GM18868 (cell line): ENCODE data around the gene TRIP4.
"Not testable (repeated sequence)": the region's sequence is repeated elsewhere in the genome, so short reads cannot be mapped to it uniquely, and the experiment has no call there.

Experiments
- ATAC-seq: cut with Tn5 transposase; IDR thresholded peaks from one replicate; pipeline ENCODE4 v1.9.1; 2021; ENCODE audit warnings: mild to moderate bottlenecking, moderate library complexity; ENCODE audit not compliant: unreplicated experiment

TRIP4 gene

DNA sequence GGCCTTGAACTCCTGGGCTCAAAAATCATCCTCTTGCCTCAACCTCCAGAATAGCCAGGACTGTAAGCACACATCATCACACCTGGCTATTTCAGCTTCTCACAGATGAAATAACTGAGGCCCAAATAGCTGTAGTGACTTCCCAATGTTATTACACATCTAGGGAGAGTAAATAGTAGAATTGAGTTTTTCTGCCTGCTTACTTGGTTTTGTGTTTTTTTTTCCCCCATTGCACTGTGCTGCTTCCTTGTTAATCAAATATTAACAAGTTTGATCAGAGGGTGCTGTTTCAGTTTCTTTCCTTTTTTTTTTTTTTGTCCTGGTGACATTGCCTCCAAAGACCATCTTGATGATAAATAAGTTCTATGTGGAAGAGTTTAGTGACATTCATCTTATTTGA is 96.1 kb downstream of the TRIP4 start:
- ATAC-seq = no peak

DNA sequence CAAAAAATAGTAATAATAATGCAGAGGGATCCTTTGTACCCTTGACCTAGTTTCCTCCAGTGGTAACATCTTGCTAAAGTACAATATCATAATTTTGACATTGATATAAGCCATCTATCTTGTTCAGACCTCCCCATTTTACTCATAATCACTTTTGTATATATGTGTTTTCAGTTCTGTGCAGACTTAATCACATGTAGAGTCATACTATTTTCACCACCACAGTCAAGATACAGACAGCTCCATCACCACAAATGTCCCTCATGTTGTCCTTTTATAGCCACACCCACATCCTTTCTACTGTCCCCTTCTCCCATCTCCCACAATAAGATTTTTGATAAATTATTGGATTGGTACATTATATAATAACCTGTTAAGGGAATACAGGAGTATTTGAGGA is 98.2 kb downstream of the TRIP4 start:
- no peak for ATAC-seq

DNA sequence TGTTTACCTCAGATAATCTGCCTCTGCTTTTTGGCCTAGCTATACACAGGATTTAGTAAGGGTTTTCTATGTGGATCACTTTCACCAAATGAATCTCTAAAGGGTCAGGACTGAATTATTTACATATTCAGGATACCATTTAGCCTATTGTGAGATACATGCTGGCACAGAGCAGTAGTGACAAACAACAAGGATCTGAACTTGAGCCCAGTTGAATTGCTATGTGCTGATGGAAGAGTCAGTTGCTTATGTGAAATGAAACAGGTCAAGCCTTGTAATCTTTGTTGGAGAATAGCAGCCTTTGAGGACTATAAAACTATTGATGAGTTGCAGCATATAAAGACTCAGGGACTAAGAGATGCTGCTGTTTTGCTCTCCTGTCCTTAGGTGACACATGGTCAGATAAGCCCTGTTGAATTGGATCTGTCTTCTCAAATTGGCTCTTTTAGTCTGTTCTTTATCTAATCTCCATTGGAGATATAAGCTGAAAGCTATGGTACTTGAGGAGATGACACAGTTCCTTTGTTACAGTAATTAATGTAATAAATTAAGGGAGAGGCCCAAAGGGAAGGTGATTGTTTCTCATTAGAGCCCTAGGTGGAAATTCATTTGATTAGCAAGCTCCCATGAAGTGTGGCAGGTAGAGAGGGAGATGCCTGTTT is 103.1 kb downstream of the TRIP4 start:
- no peak for ATAC-seq

DNA sequence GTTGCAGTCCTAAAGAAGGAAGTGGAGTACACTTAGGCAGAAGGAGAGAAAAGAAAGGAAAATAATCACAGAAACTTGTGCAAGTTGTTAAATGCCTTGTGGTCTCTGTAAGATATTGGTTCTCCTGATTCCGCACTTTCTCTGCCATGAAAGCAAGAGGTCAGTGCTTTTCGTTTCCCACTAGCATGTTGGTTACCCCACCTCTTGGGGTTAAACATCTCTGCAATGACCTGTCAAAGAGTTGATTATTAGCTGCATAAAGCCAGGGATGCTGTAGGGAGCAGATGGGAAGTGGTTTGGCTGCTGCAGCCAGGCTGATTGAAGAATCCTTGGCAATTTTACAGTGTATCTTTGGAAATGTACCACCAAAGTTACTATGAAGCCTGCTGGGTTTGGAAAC is 106.0 kb downstream of the TRIP4 start:
- no peak for ATAC-seq

DNA sequence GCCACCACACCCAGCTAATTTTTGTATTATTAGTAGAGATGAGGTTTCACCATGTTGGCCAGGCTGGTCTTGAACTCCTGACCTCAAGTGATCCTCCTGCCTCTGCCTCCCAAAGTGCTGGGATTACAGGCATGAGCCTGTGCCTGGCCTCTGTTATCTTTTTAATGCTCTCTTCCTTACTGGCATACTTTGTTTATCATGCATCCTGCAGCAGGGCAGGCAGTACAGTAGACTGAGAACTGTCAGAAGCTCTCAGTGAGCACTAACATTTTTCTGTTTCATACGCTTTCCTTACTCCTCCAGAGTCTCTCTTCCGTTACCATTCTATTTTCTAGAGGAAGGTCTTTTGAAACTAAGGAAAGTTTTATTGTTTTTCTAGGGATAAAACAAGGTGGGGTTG is 108.3 kb downstream of the TRIP4 start:
- ATAC-seq = not testable (repeated sequence)

DNA sequence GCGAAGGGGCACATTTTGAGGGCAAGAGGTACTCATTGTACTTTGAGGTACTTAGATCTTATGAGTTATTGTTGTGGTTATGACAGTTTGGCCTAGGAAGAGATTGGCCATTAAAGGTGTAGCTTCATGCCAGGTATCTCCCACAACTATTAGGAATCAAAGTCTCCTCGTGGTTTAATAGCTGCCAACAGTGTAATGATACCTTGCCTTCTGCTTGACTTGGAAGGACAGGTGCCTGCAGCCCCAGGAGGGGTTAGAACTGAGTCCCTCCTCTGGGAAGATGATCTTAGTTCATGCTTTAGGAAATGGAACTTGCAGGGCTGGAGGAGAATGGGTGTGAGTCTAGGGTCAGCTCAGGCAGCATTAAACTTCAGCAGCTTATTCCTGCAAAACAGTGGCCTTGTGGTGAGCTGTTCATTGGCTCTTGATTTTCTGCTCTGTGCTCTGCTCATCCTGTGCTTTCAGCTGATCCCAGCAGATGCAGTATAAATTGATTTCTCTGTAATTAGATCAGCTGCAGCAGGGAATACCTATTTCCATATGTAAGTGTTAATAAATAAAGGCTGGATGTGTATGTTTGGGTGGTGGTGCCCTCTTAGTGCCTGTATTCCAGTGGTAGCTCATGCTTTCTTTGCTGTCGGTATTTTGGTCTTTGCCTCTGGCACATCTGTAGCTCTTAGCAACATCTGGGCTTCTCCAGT is 113.2 kb downstream of the TRIP4 start:
- ATAC-seq = no peak

DNA sequence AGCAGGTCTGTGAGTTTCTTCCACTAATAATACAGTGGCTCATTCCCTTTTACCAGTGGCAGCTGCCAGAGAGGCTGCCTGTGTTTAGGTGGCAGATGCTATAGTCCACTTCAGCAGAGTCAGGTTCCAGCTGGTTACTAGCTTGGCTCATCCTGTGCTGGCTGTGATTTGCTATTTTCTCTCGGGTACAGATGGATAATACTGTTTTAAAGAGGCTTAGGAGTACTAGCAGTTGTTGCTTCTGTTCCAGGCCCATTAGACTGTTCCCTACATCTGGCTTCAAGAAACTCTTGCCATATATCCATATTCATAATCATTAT is 113.7 kb downstream of the TRIP4 start:
- ATAC-seq = no peak

DNA sequence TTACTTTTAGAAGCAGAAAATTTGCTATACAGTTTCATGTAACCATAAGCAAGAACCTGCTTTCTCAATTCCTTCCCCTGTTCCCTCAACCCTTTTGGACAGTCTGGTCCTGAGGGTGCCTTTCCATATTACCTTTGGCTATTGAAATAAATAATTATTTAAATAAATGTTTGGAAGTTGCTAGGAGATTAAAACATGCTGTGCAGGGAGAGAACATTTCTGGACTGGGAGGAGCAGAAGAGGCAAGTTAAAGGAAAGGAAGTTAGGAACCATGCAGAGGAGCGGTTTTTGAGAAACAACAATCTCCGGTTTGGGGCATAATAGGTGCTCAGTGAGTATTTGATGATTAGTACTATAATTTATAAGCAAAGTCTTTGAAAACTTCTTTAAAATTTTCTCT is 114.5 kb downstream of the TRIP4 start:
- no peak for ATAC-seq

DNA sequence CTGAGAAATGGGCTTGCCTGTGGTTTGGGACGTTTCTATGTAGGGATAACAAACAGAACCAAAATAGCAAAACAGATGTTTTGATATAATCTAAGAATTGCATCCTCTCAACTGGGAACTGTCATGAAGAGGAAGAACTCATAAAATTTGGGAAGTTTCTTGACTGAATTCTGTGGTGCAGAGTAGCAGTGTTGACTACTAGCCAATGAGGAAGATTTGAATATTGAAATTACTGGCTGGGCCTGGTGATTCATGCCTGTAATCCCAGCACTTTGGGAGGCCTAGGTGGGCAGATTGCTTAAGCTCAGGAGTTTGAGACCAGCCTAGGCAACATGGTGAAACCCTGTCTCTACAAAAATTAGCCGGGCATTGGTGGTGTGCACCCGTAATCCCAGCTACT is 114.9 kb downstream of the TRIP4 start:
- no peak for ATAC-seq

DNA sequence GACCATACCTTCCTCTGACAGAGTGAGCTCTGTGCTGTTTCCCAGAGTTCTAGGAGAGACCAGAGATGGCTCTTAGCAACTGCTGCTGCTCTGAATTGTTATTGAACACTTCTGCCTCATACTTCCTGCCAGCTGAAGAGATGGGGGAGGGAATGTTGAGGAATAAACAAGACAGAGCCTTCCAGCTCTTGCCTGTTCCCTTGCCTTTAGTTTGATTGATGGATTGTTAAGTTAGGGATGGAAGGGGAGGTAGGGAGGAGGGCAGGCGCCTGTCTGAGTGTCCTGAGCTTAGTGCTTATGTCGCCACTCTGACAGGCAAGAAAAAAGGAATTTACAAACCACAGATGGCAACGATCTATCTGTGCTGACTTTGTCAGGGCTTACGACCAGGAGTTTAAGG is 115.6 kb downstream of the TRIP4 start:
- no peak for ATAC-seq

DNA sequence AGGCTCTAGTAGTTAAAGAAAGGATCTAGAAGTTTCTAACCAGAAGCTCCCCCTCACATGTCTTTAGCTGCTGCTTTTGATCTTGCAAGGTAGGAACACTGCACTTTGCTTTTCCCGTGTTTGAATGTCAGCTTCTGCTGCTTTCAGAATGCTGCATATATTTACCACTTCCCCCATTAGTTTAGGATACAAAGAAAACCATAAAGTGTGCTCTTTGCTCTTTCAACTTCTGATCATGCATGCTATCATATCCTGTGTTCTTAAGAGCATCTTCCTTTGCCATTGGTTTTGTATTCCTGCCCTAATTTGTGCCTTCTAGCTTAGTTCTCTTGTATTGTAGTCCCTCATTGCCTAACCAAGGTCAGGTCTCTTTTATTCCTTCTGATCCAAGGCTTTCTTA is 116.0 kb downstream of the TRIP4 start:
- ATAC-seq = no peak
